HG03039 (cell line): Measurements from ENCODE around the gene SPACA4.

Experiments used
- ATAC-seq: cut with Tn5 transposase; IDR thresholded peaks from one replicate; pipeline ENCODE4 v1.9.1; 2021; ENCODE audit warnings: mild to moderate bottlenecking, moderate library complexity; ENCODE audit not compliant: unreplicated experiment

The SPACA4 gene

GRCh38 chr19:48596679-48597465 lies 9.7 kb upstream of the SPACA4 start:
- ATAC-seq = no peak

GRCh38 chr19:48598996-48599700 lies 7.4 kb upstream of the SPACA4 start:
- ATAC-seq = no peak

GRCh38 chr19:48600679-48601417 lies 5.7 kb upstream of the SPACA4 start:
- ATAC-seq = no peak

- no peak for ATAC-seq
These were observed 3.5 kb upstream of the SPACA4 start for GRCh38 chr19:48603001-48603400.

GRCh38 chr19:48603449-48603848 lies 3.1 kb upstream of the SPACA4 start:
- no peak for ATAC-seq

GRCh38 chr19:48603850-48604249 lies 2.7 kb upstream of the SPACA4 start:
- ATAC-seq = no peak

GRCh38 chr19:48607359-48607755 lies 815 bp downstream of the SPACA4 start:
- no peak for ATAC-seq

GRCh38 chr19:48608798-48609263 lies 2.3 kb downstream of the SPACA4 start:
- no peak for ATAC-seq

- ATAC-seq = no peak
These were observed 3.1 kb downstream of the SPACA4 start for GRCh38 chr19:48609571-48610108.

- ATAC-seq = no peak
These were observed 5.3 kb downstream of the SPACA4 start for GRCh38 chr19:48611872-48612271.

- no peak for ATAC-seq
These were observed 6.7 kb downstream of the SPACA4 start for GRCh38 chr19:48613024-48613851.

- no peak for ATAC-seq
These were observed 7.4 kb downstream of the SPACA4 start for GRCh38 chr19:48613852-48614435.

- ATAC-seq = no peak
These were observed 8.1 kb downstream of the SPACA4 start, which contains the start of gene FAM83E for GRCh38 chr19:48614436-48615230. FAM83E (minus strand) TSS chr19:48615076; CDS start chr19:48613372, 1,704 bp downstream.

GRCh38 chr19:48615231-48616040 lies 8.9 kb downstream of the SPACA4 start:
- no peak for ATAC-seq

GRCh38 chr19:48616041-48616436 lies 9.5 kb downstream of the SPACA4 start:
- no peak for ATAC-seq

- no peak for ATAC-seq
These were observed 10.0 kb downstream of the SPACA4 start for GRCh38 chr19:48616491-48617056.

- no peak for ATAC-seq
These were observed 10.8 kb downstream of the SPACA4 start for GRCh38 chr19:48617146-48617937.
